WTC11 (cell line): ENCODE data around the gene MAML3. TPM values are rescaled to one million over a fixed set of nuclear protein-coding genes. Genes with fewer than 3 reads are reported as not detected.

Source experiments
- ATAC-seq: fragments of 200-7000 bp; cut with Tn5 transposase; 2 replicates; pipeline ENCODE4 v1.10.0; 2021; ENCODE audit warnings: mild to moderate bottlenecking, moderate library complexity
- CTCF ChIA-PET: fragments of 300-600 bp; sonication (Branson Sonifier 250); formaldehyde crosslinking; loops from one replicate; lab custom pipeline; 2021; ENCODE audit warnings: antibody characterized with exemption; lab: Charles Lee
- POLR2A ChIA-PET: fragments of 350-600 bp; sonication (Branson Sonifier 250); formaldehyde crosslinking; loops from one replicate; lab custom pipeline; 2021; ENCODE audit warnings: antibody characterized with exemption; lab: Charles Lee
- DNase-seq: peaks from one replicate; pipeline ENCODE4 v3.0.0; 2021; ENCODE audit warnings: low spot score
- H3K27ac Mint-ChIP-seq: 2 replicates; pipeline ENCODE4 v1.8.0; 2021; ENCODE audit warnings: mixed read lengths
- H3K27me3 Mint-ChIP-seq: 2 replicates; pipeline ENCODE4 v1.8.0; 2021; ENCODE audit warnings: low read depth, mild to moderate bottlenecking, moderate library complexity, mixed read lengths
- H3K36me3 Mint-ChIP-seq: 2 replicates; pipeline ENCODE4 v1.8.0; 2021; ENCODE audit warnings: mixed read lengths
- H3K4me1 Mint-ChIP-seq: 2 replicates; pipeline ENCODE4 v1.8.0; 2022; ENCODE audit warnings: mixed read lengths
- H3K4me3 Mint-ChIP-seq: 2 replicates; pipeline ENCODE4 v1.8.0; 2021; ENCODE audit warnings: mild to moderate bottlenecking, moderate library complexity, mixed read lengths
- H3K9me3 Mint-ChIP-seq: 2 replicates; pipeline ENCODE4 v1.8.0; 2021; ENCODE audit warnings: mixed read lengths
- ATF3 ChIP-seq: sonication (generic); formaldehyde crosslinking; conservative IDR thresholded peaks from 2 replicates; pipeline ENCODE4 v1.8.1; 2022; ENCODE audit warnings: mild to moderate bottlenecking, missing genetic modification reagents
- CREB1 ChIP-seq: sonication (generic); formaldehyde crosslinking; IDR thresholded peaks from 2 replicates; pipeline ENCODE4 v1.8.0; 2023; ENCODE audit warnings: mild to moderate bottlenecking, missing genetic modification reagents
- CREM ChIP-seq: sonication (generic); formaldehyde crosslinking; IDR thresholded peaks from 2 replicates; pipeline ENCODE4 v1.8.1; 2022; ENCODE audit warnings: mild to moderate bottlenecking, missing genetic modification reagents, moderate library complexity
- CTCF ChIP-seq: fragments of 200-600 bp; IDR thresholded peaks from 2 replicates; pipeline ENCODE4 v1.8.0; 2022; ENCODE audit warnings: antibody characterized with exemption
- ESRRA ChIP-seq: sonication (generic); formaldehyde crosslinking; IDR thresholded peaks from 2 replicates; pipeline ENCODE4 v1.8.1; 2022; ENCODE audit warnings: mild to moderate bottlenecking, missing genetic modification reagents, borderline replicate concordance
- FOXP1 ChIP-seq: sonication (generic); formaldehyde crosslinking; IDR thresholded peaks from 2 replicates; pipeline ENCODE4 v1.8.0; 2022; ENCODE audit warnings: missing genetic modification reagents, mild to moderate bottlenecking, moderate library complexity, borderline replicate concordance
- KAT7 ChIP-seq: sonication (generic); formaldehyde crosslinking; IDR thresholded peaks from 2 replicates; pipeline ENCODE4 v1.8.1; 2023; ENCODE audit warnings: missing genetic modification reagents, mild to moderate bottlenecking, borderline replicate concordance
- NFATC4 ChIP-seq: fragments of 250-450 bp; sonication (Bioruptor Pico); IDR thresholded peaks from 2 replicates; pipeline ENCODE4 v1.9.0; 2021; ENCODE audit warnings: mild to moderate bottlenecking
- NFE2L1 ChIP-seq: sonication (generic); formaldehyde crosslinking; IDR thresholded peaks from 2 replicates; pipeline ENCODE4 v1.8.1; 2023; ENCODE audit warnings: missing genetic modification reagents
- TEAD4 ChIP-seq: sonication (generic); formaldehyde crosslinking; IDR thresholded peaks from 2 replicates; pipeline ENCODE4 v1.8.0; 2022; ENCODE audit warnings: mild to moderate bottlenecking, missing genetic modification reagents
- USF2 ChIP-seq: sonication (generic); formaldehyde crosslinking; IDR thresholded peaks from 2 replicates; pipeline ENCODE4 v1.8.1; 2023; ENCODE audit warnings: mild to moderate bottlenecking, missing genetic modification reagents, moderate library complexity
- ZNF138 ChIP-seq: sonication (generic); formaldehyde crosslinking; conservative IDR thresholded peaks from 2 replicates; pipeline ENCODE4 v1.8.1; 2022; ENCODE audit warnings: mild to moderate bottlenecking, moderate library complexity, missing genetic modification reagents
- total RNA-seq: library from RNA; stranded (reverse); gene quantifications from 3 replicates; pipeline ENCODE4 v1.2.3, GENCODE V29; 2021
- TF ChIP-seq, protein P1 (sequence below): sonication (generic); formaldehyde crosslinking; IDR thresholded peaks from 2 replicates; pipeline ENCODE4 v1.8.1; 2023; ENCODE audit warnings: mild to moderate bottlenecking, moderate library complexity, missing genetic modification reagents
- TF ChIP-seq, protein P2 (sequence below): sonication (generic); formaldehyde crosslinking; IDR thresholded peaks from 2 replicates; pipeline ENCODE4 v1.8.1; 2023; ENCODE audit warnings: mild to moderate bottlenecking, missing genetic modification reagents, moderate library complexity
- TF ChIP-seq, protein P3 (sequence below): sonication (generic); formaldehyde crosslinking; IDR thresholded peaks from 2 replicates; pipeline ENCODE4 v1.8.0; 2022; ENCODE audit warnings: missing genetic modification reagents

MAML3 gene
- total RNA-seq, 1 experiment from 2014 or later, result 7.4 TPM

DNA sequence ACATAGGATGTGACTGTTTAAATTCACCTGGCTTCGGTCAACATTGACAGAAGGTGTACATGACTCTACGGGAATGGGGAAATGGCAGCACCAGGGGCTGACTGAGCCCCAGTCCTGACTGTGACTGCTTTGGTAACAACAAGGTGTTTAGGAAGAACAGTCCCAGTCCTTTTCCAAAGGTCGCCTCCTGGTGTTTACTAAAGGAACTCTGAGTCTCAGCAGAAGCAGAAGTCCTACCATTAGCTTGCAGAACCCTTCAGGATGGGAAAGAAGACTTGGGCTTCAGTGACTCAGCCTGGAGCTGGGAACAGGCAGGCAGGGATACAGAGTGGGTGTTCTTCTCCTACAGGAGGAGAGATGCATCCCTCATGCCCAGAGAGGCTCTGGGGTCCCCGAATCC is 385.1 kb downstream of the MAML3 start:
- TF ChIP-seq CTCF (0 out of 2 replicates have a peak, but pooled peaks have one; percentile 25), NFATC4 (CRISPR knock-in tag) (no peak)
- TF ChIP-seq, protein P1, sequence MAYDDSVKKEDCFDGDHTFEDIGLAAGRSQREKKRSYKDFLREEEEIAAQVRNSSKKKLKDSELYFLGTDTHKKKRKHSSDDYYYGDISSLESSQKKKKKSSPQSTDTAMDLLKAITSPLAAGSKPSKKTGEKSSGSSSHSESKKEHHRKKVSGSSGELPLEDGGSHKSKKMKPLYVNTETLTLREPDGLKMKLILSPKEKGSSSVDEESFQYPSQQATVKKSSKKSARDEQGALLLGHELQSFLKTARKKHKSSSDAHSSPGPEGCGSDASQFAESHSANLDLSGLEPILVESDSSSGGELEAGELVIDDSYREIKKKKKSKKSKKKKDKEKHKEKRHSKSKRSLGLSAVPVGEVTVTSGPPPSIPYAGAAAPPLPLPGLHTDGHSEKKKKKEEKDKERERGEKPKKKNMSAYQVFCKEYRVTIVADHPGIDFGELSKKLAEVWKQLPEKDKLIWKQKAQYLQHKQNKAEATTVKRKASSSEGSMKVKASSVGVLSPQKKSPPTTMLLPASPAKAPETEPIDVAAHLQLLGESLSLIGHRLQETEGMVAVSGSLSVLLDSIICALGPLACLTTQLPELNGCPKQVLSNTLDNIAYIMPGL, result 0 out of 2 replicates have a peak, but pooled peaks have one; percentile 27

DNA sequence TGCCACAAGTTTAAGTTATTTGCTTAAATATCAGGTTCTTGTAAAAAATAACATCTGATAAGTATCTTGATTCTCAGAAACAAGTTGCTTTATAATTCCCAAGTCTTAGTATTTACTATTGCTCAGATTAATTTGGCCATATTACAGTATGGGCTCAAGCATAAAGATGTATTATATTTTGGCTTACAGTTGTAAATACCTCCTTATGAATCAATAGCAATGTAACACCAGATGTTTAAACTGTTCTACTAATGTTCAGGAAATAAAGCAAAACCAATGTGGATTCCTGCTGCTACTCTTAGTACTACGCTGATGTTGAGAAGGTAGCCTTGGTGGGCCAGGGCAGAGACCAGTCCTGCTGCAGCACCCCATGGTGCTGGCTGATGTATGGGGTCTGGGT is 385.6 kb downstream of the MAML3 start:
- Mint-ChIP-seq H3K36me3 (no peaks in the 10 kb centered on the region), H3K27ac (no peak overlapping the region)
- POLR2A ChIA-PET, result interaction anchor here (1.0 kb wide), 1 partner anchor 13 kb away, joined by 4 read pairs; no protein-coding TSS in a partner anchor
- TF ChIP-seq CREM (CRISPR knock-in tag) (no peak), NFE2L1 (CRISPR knock-in tag) (no peak), CREB1 (CRISPR knock-in tag) (no peak), ZNF138 (CRISPR knock-in tag) (no peak), ATF3 (CRISPR knock-in tag) (no peak), KAT7 (no peak), TEAD4 (no peak), USF2 (CRISPR knock-in tag) (no peak), FOXP1 (CRISPR knock-in tag) (no peak), ESRRA (CRISPR knock-in tag) (no peak)
- TF ChIP-seq, protein P2, sequence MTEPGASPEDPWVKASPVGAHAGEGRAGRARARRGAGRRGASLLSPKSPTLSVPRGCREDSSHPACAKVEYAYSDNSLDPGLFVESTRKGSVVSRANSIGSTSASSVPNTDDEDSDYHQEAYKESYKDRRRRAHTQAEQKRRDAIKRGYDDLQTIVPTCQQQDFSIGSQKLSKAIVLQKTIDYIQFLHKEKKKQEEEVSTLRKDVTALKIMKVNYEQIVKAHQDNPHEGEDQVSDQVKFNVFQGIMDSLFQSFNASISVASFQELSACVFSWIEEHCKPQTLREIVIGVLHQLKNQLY (CRISPR knock-in tag), result no peak
- TF ChIP-seq, protein P3, sequence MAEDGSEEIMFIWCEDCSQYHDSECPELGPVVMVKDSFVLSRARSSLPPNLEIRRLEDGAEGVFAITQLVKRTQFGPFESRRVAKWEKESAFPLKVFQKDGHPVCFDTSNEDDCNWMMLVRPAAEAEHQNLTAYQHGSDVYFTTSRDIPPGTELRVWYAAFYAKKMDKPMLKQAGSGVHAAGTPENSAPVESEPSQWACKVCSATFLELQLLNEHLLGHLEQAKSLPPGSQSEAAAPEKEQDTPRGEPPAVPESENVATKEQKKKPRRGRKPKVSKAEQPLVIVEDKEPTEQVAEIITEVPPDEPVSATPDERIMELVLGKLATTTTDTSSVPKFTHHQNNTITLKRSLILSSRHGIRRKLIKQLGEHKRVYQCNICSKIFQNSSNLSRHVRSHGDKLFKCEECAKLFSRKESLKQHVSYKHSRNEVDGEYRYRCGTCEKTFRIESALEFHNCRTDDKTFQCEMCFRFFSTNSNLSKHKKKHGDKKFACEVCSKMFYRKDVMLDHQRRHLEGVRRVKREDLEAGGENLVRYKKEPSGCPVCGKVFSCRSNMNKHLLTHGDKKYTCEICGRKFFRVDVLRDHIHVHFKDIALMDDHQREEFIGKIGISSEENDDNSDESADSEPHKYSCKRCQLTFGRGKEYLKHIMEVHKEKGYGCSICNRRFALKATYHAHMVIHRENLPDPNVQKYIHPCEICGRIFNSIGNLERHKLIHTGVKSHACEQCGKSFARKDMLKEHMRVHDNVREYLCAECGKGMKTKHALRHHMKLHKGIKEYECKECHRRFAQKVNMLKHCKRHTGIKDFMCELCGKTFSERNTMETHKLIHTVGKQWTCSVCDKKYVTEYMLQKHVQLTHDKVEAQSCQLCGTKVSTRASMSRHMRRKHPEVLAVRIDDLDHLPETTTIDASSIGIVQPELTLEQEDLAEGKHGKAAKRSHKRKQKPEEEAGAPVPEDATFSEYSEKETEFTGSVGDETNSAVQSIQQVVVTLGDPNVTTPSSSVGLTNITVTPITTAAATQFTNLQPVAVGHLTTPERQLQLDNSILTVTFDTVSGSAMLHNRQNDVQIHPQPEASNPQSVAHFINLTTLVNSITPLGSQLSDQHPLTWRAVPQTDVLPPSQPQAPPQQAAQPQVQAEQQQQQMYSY (CRISPR knock-in tag), result no peak
- TF ChIP-seq, all 79 proteins: peak for 0
- no peak overlapping the region for H3K4me3 Mint-ChIP-seq
- H3K9me3 Mint-ChIP-seq, result no peaks in the 10 kb centered on the region
- peaks cover 7% of the 10 kb centered on the region; the same call in 1 of the 2 replicates for H3K4me1 Mint-ChIP-seq
- CTCF ChIA-PET, result interaction anchor here (1.4 kb wide), 2 partner anchors 18 to 28 kb away, joined by 4 to 8 read pairs; no protein-coding TSS in a partner anchor
- DNase-seq (no peak), ATAC-seq (no peak)
- no peaks in the 10 kb centered on the region for H3K27me3 Mint-ChIP-seq

More for the DNA sequence above, 385.1 kb downstream of the MAML3 start:
- Mint-ChIP-seq H3K27me3 (no peaks in the 10 kb centered on the region), H3K9me3 (no peaks in the 10 kb centered on the region), H3K4me1 (peaks cover 7% of the 10 kb centered on the region; the same call in 1 of the 2 replicates), H3K4me3 (no peak overlapping the region), H3K27ac (no peak overlapping the region), H3K36me3 (no peaks in the 10 kb centered on the region)
- ChIA-PET CTCF (interaction anchor here (0.6 to 1.4 kb wide), 8 partner anchors 14 to 85 kb away, joined by 3 to 8 read pairs (median 4); no protein-coding TSS in a partner anchor), POLR2A (interaction anchor here (1.0 to 1.2 kb wide), 2 partner anchors 13 to 16 kb away, joined by 3 to 4 read pairs; no protein-coding TSS in a partner anchor)
- DNase-seq, result no peak
- ATAC-seq, result peak; percentile 93
